H1 (cell line): ENCODE results near the gene SLC37A3. TPM values are rescaled to one million over a fixed set of nuclear protein-coding genes. Genes with fewer than 3 reads are reported as not detected.

ENCODE experiments used
- CTCF ChIA-PET: fragments of 300-600 bp; sonication (Branson Sonifier 250); formaldehyde crosslinking; loops from one replicate; lab custom pipeline; 2021; ENCODE audit not compliant: partially characterized antibody; lab: Charles Lee
- POLR2A ChIA-PET: fragments of 300-600 bp; sonication (Branson Sonifier 250); formaldehyde crosslinking; loops from one replicate; lab custom pipeline; 2021; ENCODE audit warnings: inconsistent platforms; ENCODE audit not compliant: partially characterized antibody; lab: Charles Lee
- DNase-seq, 2 experiments: peaks; one replicate each; pipeline versions ENCODE4 v3.0.0 to v3.0.0-alpha.2; 2010 to 2022; ENCODE audit warnings: low spot score in 2 of 2, low read depth in 1 of 2, mixed read lengths in 1 of 2
- FAIRE-seq: peaks from 2 replicates; lab custom pipeline; 2011; peaks lifted over from hg19 to GRCh38; lab: Jason Lieb, UNC
- H2AFZ ChIP-seq: 2 replicates; pipeline ENCODE4 v1.8.1; 2012; ENCODE audit warnings: low read length, inconsistent platforms
- H2AK5ac ChIP-seq: 2 replicates; pipeline ENCODE4 v1.6.1; 2013; ENCODE audit warnings: low read depth, low read length
- H2BK120ac ChIP-seq: replicated peaks from 2 replicates; pipeline ENCODE3; 2013; ENCODE audit warnings: low read depth, low read length, inconsistent platforms
- H2BK12ac ChIP-seq: 2 replicates; pipeline ENCODE4 v1.6.1; 2013; ENCODE audit warnings: low read depth, low read length
- H2BK15ac ChIP-seq: 2 replicates; pipeline ENCODE4 v1.6.1; 2013; ENCODE audit warnings: low read length
- H2BK20ac ChIP-seq: 2 replicates; pipeline ENCODE4 v1.6.1; 2013; ENCODE audit warnings: low read length
- H2BK5ac ChIP-seq: 2 replicates; pipeline ENCODE4 v1.6.1; 2013; ENCODE audit warnings: low read depth, low read length
- H3K14ac ChIP-seq: 2 replicates; pipeline ENCODE4 v1.6.1; 2013; ENCODE audit warnings: inconsistent platforms; ENCODE audit not compliant: insufficient read length
- H3K18ac ChIP-seq: 2 replicates; pipeline ENCODE4 v1.6.1; 2013; ENCODE audit warnings: low read length; ENCODE audit errors: extremely low read depth
- H3K23ac ChIP-seq: 2 replicates; pipeline ENCODE4 v1.6.1; 2013; ENCODE audit warnings: inconsistent platforms; ENCODE audit not compliant: insufficient read length
- H3K23me2 ChIP-seq: 2 replicates; pipeline ENCODE4 v1.6.1; 2013; ENCODE audit warnings: low read depth, low read length
- H3K27ac ChIP-seq: 2 replicates; pipeline ENCODE4 v1.6.1; 2011; ENCODE audit warnings: low read depth, low read length, inconsistent platforms
- H3K27me3 ChIP-seq, 4 experiments: replicated peaks in 1 of 4; 1 replicate in 1 of 4; 2 replicates in 3 of 4; pipeline versions ENCODE4 v1.6.1 to v1.8.1; 2011 to 2013; ENCODE audit warnings: low read length in 3 of 4, mild to moderate bottlenecking in 3 of 4, inconsistent platforms in 2 of 4, mixed read lengths in 2 of 4, moderate library complexity in 1 of 4; ENCODE audit not compliant: control insufficient read depth in 3 of 4, insufficient read depth in 3 of 4; ENCODE audit errors: extremely low read depth in 1 of 4
- H3K36me3 ChIP-seq, 4 experiments: 2 replicates each; pipeline versions ENCODE4 v1.6.1 to v1.8.1; 2011 to 2013; ENCODE audit warnings: mild to moderate bottlenecking in 4 of 4, low read length in 3 of 4, moderate library complexity in 2 of 4, control low read depth in 1 of 4, inconsistent platforms in 1 of 4; ENCODE audit not compliant: insufficient read depth in 4 of 4, control insufficient read depth in 2 of 4
- H3K4ac ChIP-seq: replicated peaks from 2 replicates; pipeline ENCODE3; 2013; ENCODE audit warnings: low read length, low read depth, mixed read lengths, inconsistent platforms; ENCODE audit not compliant: insufficient read length
- H3K4me1 ChIP-seq, 4 experiments: replicated peaks in 1 of 4; 1 replicate in 1 of 4; 2 replicates in 3 of 4; pipeline versions ENCODE4 v1.6.1 to v1.8.1; 2011 to 2013; ENCODE audit warnings: low read length in 3 of 4, inconsistent platforms in 2 of 4, mixed read lengths in 1 of 4; ENCODE audit not compliant: insufficient read depth in 4 of 4, control insufficient read depth in 3 of 4
- H3K4me2 ChIP-seq, 2 experiments: 2 replicates each; pipeline versions ENCODE4 v1.6.1 to v1.8.1; 2011 to 2013; ENCODE audit warnings: low read depth in 2 of 2, low read length in 2 of 2, control low read depth in 1 of 2, inconsistent platforms in 1 of 2, mild to moderate bottlenecking in 1 of 2; ENCODE audit not compliant: insufficient read depth in 1 of 2
- H3K4me3 ChIP-seq, 4 experiments: fragments of 200-600, 300-600 bp in 1 of 4; sonication (generic), shearing (Covaris generic), sonication (Bioruptor Twin) in 1 of 4; 2 replicates each; pipeline versions ENCODE4 v1.5.1 to v1.8.1; 2011 to 2016; ENCODE audit warnings: low read length in 4 of 4, low read depth in 3 of 4, control low read depth in 2 of 4, inconsistent platforms in 2 of 4, mild to moderate bottlenecking in 2 of 4, mixed read lengths in 1 of 4, moderate library complexity in 1 of 4; ENCODE audit not compliant: insufficient read depth in 2 of 4; ENCODE audit errors: extremely low read depth in 1 of 4
- H3K56ac ChIP-seq: replicated peaks from 2 replicates; pipeline ENCODE3; 2013; ENCODE audit warnings: low read depth, mild to moderate bottlenecking, mixed read lengths, low read length, inconsistent platforms; ENCODE audit not compliant: insufficient read length
- H3K79me1 ChIP-seq: 2 replicates; pipeline ENCODE4 v1.6.1; 2013; ENCODE audit warnings: low read depth, low read length, control low read depth
- H3K79me2 ChIP-seq, 2 experiments: 2 replicates each; pipeline versions ENCODE4 v1.6.1 to v1.8.1; 2012 to 2013; ENCODE audit warnings: low read length in 2 of 2, mild to moderate bottlenecking in 2 of 2, inconsistent platforms in 1 of 2; ENCODE audit not compliant: insufficient read depth in 2 of 2, control insufficient read depth in 1 of 2
- H3K9ac ChIP-seq, 4 experiments: replicated peaks in 1 of 4; 1 replicate in 1 of 4; 2 replicates in 3 of 4; pipeline versions ENCODE4 v1.6.1 to v1.8.1; 2011 to 2013; ENCODE audit warnings: low read depth in 3 of 4, low read length in 3 of 4, control low read depth in 2 of 4, mild to moderate bottlenecking in 2 of 4, moderate library complexity in 2 of 4, inconsistent platforms in 1 of 4; ENCODE audit errors: extremely low read depth in 1 of 4
- H3K9me3 ChIP-seq, 2 experiments: 2 replicates each; pipeline versions ENCODE4 v1.6.1 to v1.8.1; 2012 to 2013; ENCODE audit warnings: mild to moderate bottlenecking in 2 of 2, moderate library complexity in 2 of 2, control low read depth in 1 of 2, inconsistent platforms in 1 of 2, low read depth in 1 of 2, low read length in 1 of 2, mixed read lengths in 1 of 2; ENCODE audit not compliant: insufficient read depth in 2 of 2
- H4K20me1 ChIP-seq, 2 experiments: replicated peaks in 1 of 2; 2 replicates each; pipeline versions ENCODE3 to v1.8.1; 2011 to 2013; ENCODE audit warnings: inconsistent platforms in 2 of 2, low read length in 2 of 2, mild to moderate bottlenecking in 1 of 2; ENCODE audit not compliant: insufficient read depth in 2 of 2, control insufficient read depth in 1 of 2
- H4K5ac ChIP-seq: 2 replicates; pipeline ENCODE4 v1.6.1; 2013; ENCODE audit warnings: low read length, low read depth, mixed read lengths, inconsistent platforms; ENCODE audit not compliant: insufficient read length
- H4K8ac ChIP-seq: 2 replicates; pipeline ENCODE4 v1.8.0; 2013; ENCODE audit warnings: mild to moderate bottlenecking, moderate library complexity, low read length, inconsistent platforms; ENCODE audit not compliant: insufficient read depth; ENCODE audit errors: extremely low read depth
- H4K91ac ChIP-seq: replicated peaks from 2 replicates; pipeline ENCODE3; 2013; ENCODE audit warnings: low read length, mixed read lengths, inconsistent platforms; ENCODE audit not compliant: insufficient read length
- BCL11A ChIP-seq, 2 experiments: IDR thresholded peaks; one replicate each; pipeline ENCODE4 v1.6.1; 2011; ENCODE audit warnings: low read depth in 2 of 2, low read length in 2 of 2, mild to moderate bottlenecking in 2 of 2
- CHD2 ChIP-seq: IDR thresholded peaks from 2 replicates; pipeline ENCODE4 v1.6.1; 2012; ENCODE audit warnings: low read length, improper control_type of control experiment
- CTBP2 ChIP-seq: IDR thresholded peaks from 2 replicates; pipeline ENCODE4 v1.7.0; 2011; ENCODE audit warnings: borderline replicate concordance, mild to moderate bottlenecking, moderate library complexity, mixed read lengths, low read length; ENCODE audit not compliant: insufficient read depth, insufficient read length
- EP300 ChIP-seq, 2 experiments: IDR thresholded peaks; 1 replicate in 1 of 2; 2 replicates in 1 of 2; pipeline ENCODE4 v1.6.1; 2011 to 2012; ENCODE audit warnings: low read depth in 2 of 2, low read length in 2 of 2, mild to moderate bottlenecking in 2 of 2, borderline replicate concordance in 1 of 2, inconsistent platforms in 1 of 2, moderate library complexity in 1 of 2
- KDM4A ChIP-seq: IDR thresholded peaks from one replicate; pipeline ENCODE4 v1.7.1; 2012; ENCODE audit warnings: low read depth, mild to moderate bottlenecking, moderate library complexity, low read length, inconsistent platforms; ENCODE audit not compliant: severe bottlenecking
- MAFK ChIP-seq: IDR thresholded peaks from 2 replicates; pipeline ENCODE4 v1.6.1; 2012; ENCODE audit warnings: low read depth, mild to moderate bottlenecking, improper control_type of control experiment, low read length
- RXRA ChIP-seq: IDR thresholded peaks from 2 replicates; pipeline ENCODE4 v1.6.1; 2011; ENCODE audit warnings: low read depth, mild to moderate bottlenecking, low read length, moderate library complexity; ENCODE audit not compliant: insufficient read depth
- SAP30 ChIP-seq: fragments of 300-600 bp; sonication (generic); IDR thresholded peaks from 2 replicates; pipeline ENCODE4 v1.7.1; 2012; ENCODE audit warnings: low read length, moderate library complexity, mild to moderate bottlenecking, inconsistent platforms; ENCODE audit not compliant: insufficient read depth, insufficient replicate concordance
- SIX5 ChIP-seq: IDR thresholded peaks from 2 replicates; pipeline ENCODE4 v1.6.1; 2011; ENCODE audit warnings: mild to moderate bottlenecking, low read depth, low read length
- SRF ChIP-seq: IDR thresholded peaks from 2 replicates; pipeline ENCODE4 v1.6.1; 2011; ENCODE audit warnings: mild to moderate bottlenecking, low read depth, low read length, moderate library complexity
- TAF7 ChIP-seq: optimal IDR thresholded peaks from 2 replicates; pipeline ENCODE3; 2011; ENCODE audit warnings: low read depth, mild to moderate bottlenecking, inconsistent platforms, low read length, moderate library complexity, borderline replicate concordance
- WGBS, 2 experiments: shearing (Covaris generic) in 1 of 2; methylation state at CpG; one replicate each; pipeline versions ENCODE4 v1.1.6 to v1.1.7; 2013 to 2015; ENCODE audit warnings: low lambda C conversion rate in 2 of 2, mixed read lengths in 2 of 2, inconsistent platforms in 1 of 2, low coverage in 1 of 2, missing lambda C conversion rate in 1 of 2; ENCODE audit not compliant: insufficient replicate concordance in 2 of 2, insufficient coverage in 1 of 2, insufficient read length in 1 of 2; ENCODE audit errors: extremely low coverage in 1 of 2, missing lambda C conversion rate in 1 of 2; 5-methylcytosine and 5-hydroxymethylcytosine counted together
- polyA plus RNA-seq, 7 experiments: library from polyadenylated mRNA; depleted of rRNA in 3 of 7; stranded (reverse) in 5 of 7; unstranded in 2 of 7; fragments of >200 nt in 5 of 7; fragments of 200-250 nt in 2 of 7; gene quantifications; 1 replicate in 5 of 7; 2 replicates in 1 of 7; 4 replicates in 1 of 7; pipeline versions ENCODE4 v1.2.1 to v1.2.3, GENCODE V29; 2011 to 2013; ENCODE audit warnings: missing spikeins in 2 of 7, mixed read lengths in 2 of 7
- total RNA-seq: library from RNA; stranded (reverse); fragmentation: NEBNext Ultra II Directional; extraction: Animal tissue kit (Norgen Biotek cat#: 25700); gene quantifications from 2 replicates; pipeline ENCODE4 v1.2.1, GENCODE V29; 2021

Gene SLC37A3
- total and polyA plus RNA-seq, 2 of the 8 experiments (the other 6 are each of a cell fraction or from before 2014, with no cell fraction given): 58.2 to 71.0 TPM

DNA sequence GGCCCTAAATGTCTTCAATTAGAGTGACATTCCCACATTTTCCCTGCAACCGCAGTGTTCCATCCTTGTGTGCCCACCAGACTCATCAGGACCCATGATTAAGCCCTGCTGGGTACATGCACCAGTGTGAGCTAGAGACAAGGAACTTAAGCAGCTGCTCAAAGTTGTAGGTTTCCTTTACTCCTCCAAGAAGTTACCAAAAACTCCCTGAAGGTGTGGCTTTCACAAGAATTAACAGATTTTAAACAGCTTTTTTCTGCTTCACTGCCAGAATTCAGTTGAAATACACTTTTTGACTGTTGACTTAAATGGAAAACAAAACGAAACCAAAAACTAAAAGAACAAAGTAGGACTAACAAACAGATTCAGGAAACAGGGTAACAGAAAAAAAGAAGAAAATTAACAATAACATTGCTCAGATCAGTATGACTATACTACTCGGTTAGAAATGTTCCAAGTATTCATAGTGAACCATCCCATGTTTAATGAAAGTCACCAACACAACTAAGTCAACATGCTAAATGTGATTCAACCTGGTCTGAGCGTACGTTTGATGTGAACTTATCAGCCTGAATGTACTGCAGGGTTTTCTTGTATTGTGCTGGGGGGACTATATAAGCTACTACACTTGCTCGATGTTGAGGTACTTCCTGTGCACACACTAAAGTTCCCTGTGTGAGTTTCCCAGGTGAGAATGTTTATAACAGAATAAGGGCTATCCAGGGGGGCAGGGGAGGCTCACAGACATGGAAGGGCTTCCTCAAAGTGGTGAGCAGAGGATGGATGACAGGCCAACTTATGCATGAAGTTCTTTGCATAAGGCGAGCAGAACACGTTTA is 22.2 kb downstream of the SLC37A3 start:
- 94% methylated on average over 8 of the region's 8 CpGs; no CpG with 5 or more reads in 1 of the 2 experiments for WGBS, 2 experiments
- no peak overlapping the region for H3K23ac ChIP-seq
- no peak overlapping the region for H3K4me2 ChIP-seq
- no peak overlapping the region for H3K14ac ChIP-seq
- no peak overlapping the region for H4K91ac ChIP-seq
- no peak overlapping the region for H2BK12ac ChIP-seq
- CTCF ChIA-PET: interaction anchor here (1.3 kb wide), 1 partner anchor 68 kb away, joined by 5 read pairs; no protein-coding TSS in a partner anchor
- DNase-seq (no peak), FAIRE-seq (no peak)
- H3K23me2 ChIP-seq: no peaks in the 10 kb centered on the region
- peaks cover 4 to 45% (median 20%) of the 10 kb centered on the region in 4 experiments for H3K36me3 ChIP-seq
- no peak overlapping the region for H3K9ac ChIP-seq
- H2BK15ac ChIP-seq: no peak overlapping the region
- peak overlapping the region; percentile 41; the same call in 1 of the 2 replicates for H4K8ac ChIP-seq
- H3K79me1 ChIP-seq: no peaks in the 10 kb centered on the region
- H3K79me2 ChIP-seq: no peaks in the 10 kb centered on the region
- H3K4me3 ChIP-seq: no peak overlapping the region
- H4K20me1 ChIP-seq: peaks cover 3 to 4% of the 10 kb centered on the region in 2 experiments
- no peak for TF ChIP-seq SAP30
- TF ChIP-seq SRF: no peak
- no peak for TF ChIP-seq SIX5
- TF ChIP-seq BCL11A (IDR thresholded peaks at IDR 0.05; ENCODE audit: low read depth in 2 of 2, low read length in 2 of 2): no peak
- TF ChIP-seq EP300 (IDR thresholded peaks at IDR 0.05; ENCODE audit: borderline replicate concordance in 1 of 2, low read depth in 2 of 2, low read length in 2 of 2): no peak
- no peak for TF ChIP-seq CHD2
- TF ChIP-seq RXRA: no peak
- no peak for TF ChIP-seq KDM4A
- no peak for TF ChIP-seq MAFK
- TF ChIP-seq TAF7: no peak
- TF ChIP-seq CTBP2: no peak
- no peak overlapping the region for H4K5ac ChIP-seq
- H3K56ac ChIP-seq: no peak overlapping the region
- H2BK20ac ChIP-seq: no peak overlapping the region
- no peak overlapping the region for H2AFZ ChIP-seq
- no peak overlapping the region for H2BK120ac ChIP-seq
- no peak overlapping the region for H2BK5ac ChIP-seq
- H3K27me3 ChIP-seq: no peaks in the 10 kb centered on the region
- H3K27ac ChIP-seq: no peak overlapping the region
- H2AK5ac ChIP-seq: no peak overlapping the region
- H3K4me1 ChIP-seq: no peaks in the 10 kb centered on the region
- H3K9me3 ChIP-seq: no peaks in the 10 kb centered on the region
- POLR2A ChIA-PET: interaction anchor here (0.6 kb wide), 1 partner anchor 68 kb away, joined by 4 read pairs; no protein-coding TSS in a partner anchor
- no peak overlapping the region for H3K4ac ChIP-seq
- H3K18ac ChIP-seq: no peak overlapping the region
